Spleen (tissue), 7 donors: ENCODE measurements around the gene GALNT3.

Experiments used
- CTCF ChIP-seq, 11 experiments: fragments of 200-600 bp in 7 of 11; fragments of 450-650 bp in 4 of 11; sonication (generic) in 4 of 11; IDR thresholded peaks in 8 of 11; conservative IDR thresholded peaks in 3 of 11; 1 replicate in 7 of 11; 2 replicates in 4 of 11; pipeline versions ENCODE4 v1.4.0 to v1.8.0; 2016 to 2021; ENCODE audit warnings: antibody characterized with exemption in 11 of 11, inconsistent platforms in 4 of 11, mild to moderate bottlenecking in 1 of 11
- POLR2AphosphoS5 ChIP-seq, 3 donors: sonication (generic); formaldehyde crosslinking; IDR thresholded peaks; one replicate each; pipeline ENCODE4 v1.5.1; 2017; ENCODE audit warnings: antibody characterized with exemption in 3 of 3
- donor health status: DM: no; HTN: no; CAD: no; lungs with moderate emphysema.
- donor health status: DM: no; HTN: no; CAD: no.
- donor health status: DM: no; HTN: no; CAD: no.

- TF ChIP-seq POLR2AphosphoS5 (IDR thresholded peaks at IDR 0.05) (no peak), CTCF (IDR thresholded peaks at IDR 0.05 in 8 of 11, conservative IDR thresholded peaks at IDR 0.05 in 3 of 11) (no peak)
Measured at GRCh38 chr2:165745916-165746315, 48.1 kb downstream of the GALNT3 start.
